HG03521 (cell line): ENCODE results near the gene CNIH1.
"Not testable (repeated sequence)": the region's sequence is repeated elsewhere in the genome, so short reads cannot be mapped to it uniquely, and the experiment has no call there.

Experiments
- ATAC-seq: cut with Tn5 transposase; IDR thresholded peaks from one replicate; pipeline ENCODE4 v1.9.1; 2021; ENCODE audit warnings: mild to moderate bottlenecking, moderate library complexity; ENCODE audit not compliant: unreplicated experiment

Gene CNIH1

GRCh38 chr14:54470701-54471100, 29.5 kb upstream of the CNIH1 start:
- no peak for ATAC-seq

GRCh38 chr14:54467280-54467679, 26.1 kb upstream of the CNIH1 start:
- no peak for ATAC-seq

- no peak for ATAC-seq
Measured at GRCh38 chr14:54465654-54466053, 24.5 kb upstream of the CNIH1 start.

- no peak for ATAC-seq
Measured at GRCh38 chr14:54462048-54462447, 20.9 kb upstream of the CNIH1 start.

- no peak for ATAC-seq
Measured at GRCh38 chr14:54459106-54459505, 17.9 kb upstream of the CNIH1 start.

- ATAC-seq, result not testable (repeated sequence)
Measured at GRCh38 chr14:54458536-54458935, 17.4 kb upstream of the CNIH1 start.

GRCh38 chr14:54457609-54457996, 16.4 kb upstream of the CNIH1 start:
- ATAC-seq, result no peak

GRCh38 chr14:54456820-54457608, 15.8 kb upstream of the CNIH1 start:
- ATAC-seq, result not testable (repeated sequence)

GRCh38 chr14:54455363-54455762, 14.2 kb upstream of the CNIH1 start:
- no peak for ATAC-seq

- not testable (repeated sequence) for ATAC-seq
Measured at GRCh38 chr14:54453990-54454389, 12.8 kb upstream of the CNIH1 start.

- no peak for ATAC-seq
Measured at GRCh38 chr14:54453252-54453651, 12.1 kb upstream of the CNIH1 start.

GRCh38 chr14:54451961-54452360, 10.8 kb upstream of the CNIH1 start:
- no peak for ATAC-seq

GRCh38 chr14:54451121-54451601, 10.0 kb upstream of the CNIH1 start:
- no peak for ATAC-seq

GRCh38 chr14:54450535-54450934, 9.4 kb upstream of the CNIH1 start:
- no peak for ATAC-seq

- ATAC-seq, result no peak
Measured at GRCh38 chr14:54447231-54447692, 6.1 kb upstream of the CNIH1 start.

- no peak for ATAC-seq
Measured at GRCh38 chr14:54446161-54446693, 5.1 kb upstream of the CNIH1 start.

- ATAC-seq, result no peak
Measured at GRCh38 chr14:54444681-54445080, 3.5 kb upstream of the CNIH1 start.

GRCh38 chr14:54443981-54444380, 2.8 kb upstream of the CNIH1 start:
- ATAC-seq, result no peak

GRCh38 chr14:54442961-54443360, 1.8 kb upstream of the CNIH1 start:
- not testable (repeated sequence) for ATAC-seq

GRCh38 chr14:54440476-54440872, 700 bp downstream of the CNIH1 start:
- no peak for ATAC-seq

GRCh38 chr14:54440037-54440436, 1.1 kb downstream of the CNIH1 start:
- ATAC-seq, result no peak

GRCh38 chr14:54438703-54439102, 2.5 kb downstream of the CNIH1 start:
- no peak for ATAC-seq
